GM12865 (cell line): ENCODE results near the gene FUT9.

Source experiments
- DNase-seq: peaks from one replicate; pipeline ENCODE4 v3.0.0; 2010; ENCODE audit warnings: low read depth
- H3K4me3 ChIP-seq: 2 replicates; pipeline ENCODE4 v1.5.1; 2011; ENCODE audit warnings: mild to moderate bottlenecking, low read depth, low read length, control low read depth
- TF ChIP-seq, protein P1 (sequence below): IDR thresholded peaks from 2 replicates; pipeline ENCODE4 v1.5.1; 2011; ENCODE audit warnings: low read length, control low read depth, low read depth, inconsistent platforms; ENCODE audit not compliant: insufficient read depth; ENCODE audit errors: missing control alignments

FUT9 gene

DNA sequence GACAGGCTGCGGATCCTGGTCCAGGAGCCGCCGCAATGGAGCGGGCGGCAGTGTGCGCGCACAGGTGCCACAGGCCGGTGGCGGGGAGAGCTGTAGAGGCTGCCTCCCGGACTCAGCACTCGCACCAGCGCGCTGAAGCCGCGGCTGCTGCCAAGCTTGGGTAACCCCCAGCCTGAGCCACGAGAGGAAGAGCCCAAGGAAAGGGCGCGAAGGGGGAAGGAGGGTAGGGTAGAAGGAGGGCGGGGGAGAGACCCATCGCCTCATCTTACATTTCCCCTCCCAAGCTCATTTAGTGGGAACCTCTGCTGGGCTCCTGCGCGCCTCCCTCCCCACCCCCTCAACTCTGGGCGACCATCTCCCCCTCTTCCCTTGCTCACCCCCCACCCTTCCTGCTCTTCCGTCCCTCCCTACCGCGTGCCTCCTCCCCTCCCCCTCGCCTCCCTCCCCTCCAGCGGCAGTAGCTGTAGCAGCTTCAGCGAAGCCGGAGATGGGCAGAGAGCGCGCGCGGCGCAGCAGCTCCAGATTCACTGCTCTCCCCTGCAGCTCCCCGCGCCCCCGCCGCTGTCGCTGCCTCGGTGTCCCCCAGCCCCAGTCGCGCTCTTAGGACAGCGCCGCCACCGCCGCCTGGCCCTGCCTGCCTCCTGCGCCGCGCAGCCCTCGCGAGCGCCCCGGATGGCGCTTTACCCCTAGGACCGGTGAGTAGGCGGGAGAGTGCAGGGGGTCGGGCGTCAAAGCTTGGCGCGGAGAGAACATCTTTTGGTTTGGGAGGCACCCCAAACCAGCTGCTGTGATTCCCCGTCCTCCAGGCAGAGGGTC, at the start of gene FUT9:
TSS of gene FUT9 (plus strand) at position 457 of the 816 bp plus-strand sequence. CDS start 187,182 bp downstream, outside the sequence.
- DNase-seq = no peak
- no peak within 1 kb of the TSS for H3K4me3 ChIP-seq
- TF ChIP-seq, protein P1, sequence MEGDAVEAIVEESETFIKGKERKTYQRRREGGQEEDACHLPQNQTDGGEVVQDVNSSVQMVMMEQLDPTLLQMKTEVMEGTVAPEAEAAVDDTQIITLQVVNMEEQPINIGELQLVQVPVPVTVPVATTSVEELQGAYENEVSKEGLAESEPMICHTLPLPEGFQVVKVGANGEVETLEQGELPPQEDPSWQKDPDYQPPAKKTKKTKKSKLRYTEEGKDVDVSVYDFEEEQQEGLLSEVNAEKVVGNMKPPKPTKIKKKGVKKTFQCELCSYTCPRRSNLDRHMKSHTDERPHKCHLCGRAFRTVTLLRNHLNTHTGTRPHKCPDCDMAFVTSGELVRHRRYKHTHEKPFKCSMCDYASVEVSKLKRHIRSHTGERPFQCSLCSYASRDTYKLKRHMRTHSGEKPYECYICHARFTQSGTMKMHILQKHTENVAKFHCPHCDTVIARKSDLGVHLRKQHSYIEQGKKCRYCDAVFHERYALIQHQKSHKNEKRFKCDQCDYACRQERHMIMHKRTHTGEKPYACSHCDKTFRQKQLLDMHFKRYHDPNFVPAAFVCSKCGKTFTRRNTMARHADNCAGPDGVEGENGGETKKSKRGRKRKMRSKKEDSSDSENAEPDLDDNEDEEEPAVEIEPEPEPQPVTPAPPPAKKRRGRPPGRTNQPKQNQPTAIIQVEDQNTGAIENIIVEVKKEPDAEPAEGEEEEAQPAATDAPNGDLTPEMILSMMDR = no peak

DNA sequence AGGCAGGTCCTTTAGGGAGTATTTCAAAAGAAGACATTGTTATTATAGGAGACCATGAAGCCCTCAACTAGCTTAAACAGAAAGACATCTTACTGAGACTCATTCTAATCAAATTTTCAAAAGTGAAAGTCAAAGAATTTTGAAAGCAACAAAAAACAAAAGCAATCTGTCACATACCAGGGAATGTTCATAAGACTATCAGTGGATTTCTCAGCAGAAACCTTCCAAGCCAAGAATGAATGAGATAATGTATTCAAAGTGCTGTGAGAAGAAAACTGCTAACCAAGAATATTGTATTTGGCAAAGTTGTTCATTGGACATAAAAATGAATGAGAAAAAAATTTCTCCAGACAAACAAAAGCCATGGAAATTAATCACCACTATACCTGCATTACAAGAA, 48.2 kb upstream of the FUT9 start:
- no peak overlapping the region for H3K4me3 ChIP-seq
- TF ChIP-seq, protein P1 = no peak
- DNase-seq = no peak

DNA sequence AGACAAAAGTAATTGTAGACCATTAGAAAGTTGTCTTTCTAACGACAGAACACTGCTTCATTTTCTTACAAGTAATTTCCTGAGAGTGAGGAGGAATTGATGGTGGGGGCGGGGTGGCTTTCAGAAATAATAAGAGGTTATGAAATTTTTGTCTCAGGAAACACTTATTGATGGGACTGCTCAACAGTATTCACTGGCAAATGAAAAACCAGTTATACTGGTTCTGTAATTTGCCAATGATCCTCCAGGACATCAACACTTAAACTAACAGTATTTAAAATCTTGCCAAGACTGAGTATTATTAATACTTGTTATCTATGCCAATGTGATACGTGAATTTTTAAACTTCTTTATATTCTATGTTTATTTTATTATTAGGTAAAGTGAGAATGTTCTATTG, 41.8 kb upstream of the FUT9 start:
- TF ChIP-seq, protein P1 = no peak
- H3K4me3 ChIP-seq = no peak overlapping the region
- no peak for DNase-seq

DNA sequence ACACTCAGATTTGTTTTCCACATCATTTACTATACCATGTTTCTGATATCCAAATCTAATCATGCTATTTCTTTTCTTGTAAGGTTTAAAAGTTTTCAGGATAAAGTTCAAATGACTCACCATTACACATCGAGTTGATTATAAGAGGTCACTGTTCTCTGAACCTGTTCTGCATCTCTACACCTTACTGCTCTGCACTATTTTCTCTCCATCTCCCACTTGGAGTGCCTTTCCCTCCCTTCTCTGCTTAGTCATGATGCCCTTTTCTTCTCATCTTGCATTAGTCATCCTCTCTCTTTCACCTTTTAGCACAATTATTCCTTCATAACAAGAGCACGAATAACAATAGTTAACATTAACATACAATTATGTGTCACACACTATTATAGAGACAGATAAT, 37.5 kb upstream of the FUT9 start:
- H3K4me3 ChIP-seq = no peak overlapping the region
- no peak for DNase-seq
- TF ChIP-seq, protein P1 = no peak

DNA sequence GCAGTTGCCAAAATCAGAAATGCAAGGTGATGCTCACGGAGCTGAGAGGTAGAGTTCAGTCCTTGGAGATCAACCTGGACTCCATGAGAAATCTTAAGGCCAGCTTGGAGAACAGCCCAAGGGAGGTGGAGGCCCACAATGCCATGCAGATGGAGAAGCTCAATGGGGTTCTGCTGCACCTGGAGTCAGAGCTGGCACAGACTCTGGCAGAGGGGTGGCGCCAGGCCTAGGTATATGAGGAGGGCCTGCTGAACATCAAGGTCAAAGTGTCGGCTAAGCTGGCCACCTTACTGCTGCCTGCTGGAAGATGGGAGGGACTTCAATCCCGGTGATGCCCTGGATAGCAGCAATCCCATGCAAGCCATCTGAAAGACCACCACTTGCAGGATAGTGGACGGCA, 23.9 kb upstream of the FUT9 start:
- DNase-seq = no peak
- TF ChIP-seq, protein P1 = no peak
- no peak overlapping the region for H3K4me3 ChIP-seq

DNA sequence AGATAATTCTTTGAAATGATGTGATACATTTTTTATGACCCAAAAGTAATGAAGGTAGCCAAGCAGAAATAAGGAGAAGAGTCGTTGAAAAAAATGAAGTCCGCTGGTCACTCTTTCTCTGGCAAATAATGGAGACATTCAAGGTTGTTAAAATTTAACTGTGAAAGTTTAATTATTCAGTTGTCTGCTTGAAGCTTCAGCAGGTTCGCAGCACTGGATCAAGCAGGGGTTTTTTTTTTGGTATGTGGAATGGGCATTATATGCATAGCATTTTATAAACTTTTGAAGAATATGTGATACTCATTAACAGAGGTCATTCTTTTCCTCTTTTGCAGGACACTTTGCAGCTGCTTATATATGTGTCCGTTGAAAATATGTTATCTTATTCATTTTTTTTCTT, 21.6 kb upstream of the FUT9 start:
- no peak overlapping the region for H3K4me3 ChIP-seq
- TF ChIP-seq, protein P1 = no peak
- DNase-seq = no peak

DNA sequence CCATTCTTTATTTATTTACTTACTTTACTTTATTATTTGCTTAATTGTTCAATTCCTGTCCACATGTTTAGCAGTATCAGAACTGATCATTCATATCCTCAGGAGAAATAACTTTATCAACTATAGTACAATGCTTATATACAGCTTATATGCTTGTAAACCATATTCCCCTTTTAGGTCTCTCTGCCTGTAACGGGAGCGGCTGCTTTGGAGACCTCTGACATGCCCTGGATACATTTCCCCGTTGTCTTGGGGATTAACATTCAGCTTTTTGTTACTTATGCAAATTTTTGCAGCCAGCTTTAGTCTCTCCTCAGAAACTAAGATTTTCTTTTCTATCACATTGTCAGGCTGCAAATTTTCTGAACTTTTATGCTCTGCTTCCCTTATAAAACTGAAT, 17.6 kb upstream of the FUT9 start:
- TF ChIP-seq, protein P1 = no peak
- DNase-seq = no peak
- no peak overlapping the region for H3K4me3 ChIP-seq
